GM18909 (cell line): Measurements from ENCODE around the gene FKBP9.
"Not testable (repeated sequence)": the region's sequence is repeated elsewhere in the genome, so short reads cannot be mapped to it uniquely, and the experiment has no call there.

Source experiments
- ATAC-seq: cut with Tn5 transposase; IDR thresholded peaks from one replicate; pipeline ENCODE4 v1.9.1; 2021; ENCODE audit warnings: mild to moderate bottlenecking; ENCODE audit not compliant: unreplicated experiment, poor library complexity

Gene FKBP9

DNA sequence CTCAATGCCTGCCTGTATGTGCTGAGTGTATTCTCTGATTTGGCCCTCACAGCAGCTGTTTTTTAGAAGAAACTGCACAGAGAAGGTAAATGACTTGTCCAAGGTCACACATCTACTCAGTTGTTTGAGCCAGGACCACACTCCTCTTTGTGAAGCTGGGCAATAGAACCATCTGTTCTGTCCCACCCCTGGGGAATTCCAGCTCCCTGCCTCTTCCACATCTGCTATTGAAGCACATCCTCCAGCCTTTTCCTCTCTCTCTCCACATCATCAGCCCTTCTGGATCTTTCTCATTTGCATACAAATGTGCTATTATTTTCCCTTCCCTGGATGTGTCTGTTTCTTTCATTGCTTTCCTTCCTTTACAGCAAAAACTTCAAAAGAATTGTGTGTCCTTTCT lies 45.9 kb downstream of the FKBP9 start:
- not testable (repeated sequence) for ATAC-seq

DNA sequence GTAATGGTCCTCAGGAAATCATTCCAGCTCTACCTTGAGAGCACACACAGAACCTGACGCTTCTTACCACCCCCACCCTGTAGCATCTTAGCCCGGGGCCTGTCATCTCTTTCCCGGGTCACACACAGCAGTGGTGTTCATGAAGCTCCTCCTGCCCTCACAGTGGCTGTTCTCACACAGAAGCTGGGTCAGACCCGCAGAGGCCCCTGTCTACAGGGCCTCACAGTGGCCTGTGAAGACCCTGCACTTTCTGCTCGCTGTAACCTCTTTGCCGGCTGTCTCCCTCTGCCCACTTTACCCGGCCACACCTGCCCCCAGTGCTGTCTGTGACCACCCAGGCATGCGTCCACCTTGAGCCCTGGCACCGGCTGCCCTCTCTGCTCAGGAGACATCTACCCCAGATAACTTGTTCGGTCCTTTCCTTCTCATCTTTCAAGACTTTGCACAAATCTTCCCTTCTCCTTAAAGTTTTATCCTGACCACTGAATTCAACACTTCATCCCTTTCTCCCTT lies 46.9 kb downstream of the FKBP9 start:
- not testable (repeated sequence) for ATAC-seq

DNA sequence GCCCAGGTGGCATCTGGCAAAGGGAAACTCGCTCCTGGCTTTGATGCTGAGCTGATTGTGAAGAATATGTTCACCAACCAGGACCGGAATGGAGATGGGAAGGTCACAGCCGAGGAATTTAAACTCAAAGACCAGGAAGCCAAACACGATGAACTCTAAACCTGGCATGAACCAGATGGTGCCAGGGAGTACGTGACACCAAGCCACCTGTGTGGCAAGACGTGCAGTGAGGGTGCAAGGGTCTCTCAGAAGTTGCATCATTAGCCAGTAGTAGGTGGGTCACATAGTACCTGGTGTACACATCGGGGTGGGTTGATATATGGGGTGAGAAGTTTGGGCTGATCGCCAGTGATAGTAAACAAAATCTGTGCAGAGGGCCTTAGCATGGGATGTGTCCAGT lies 48.0 kb downstream of the FKBP9 start:
- not testable (repeated sequence) for ATAC-seq

DNA sequence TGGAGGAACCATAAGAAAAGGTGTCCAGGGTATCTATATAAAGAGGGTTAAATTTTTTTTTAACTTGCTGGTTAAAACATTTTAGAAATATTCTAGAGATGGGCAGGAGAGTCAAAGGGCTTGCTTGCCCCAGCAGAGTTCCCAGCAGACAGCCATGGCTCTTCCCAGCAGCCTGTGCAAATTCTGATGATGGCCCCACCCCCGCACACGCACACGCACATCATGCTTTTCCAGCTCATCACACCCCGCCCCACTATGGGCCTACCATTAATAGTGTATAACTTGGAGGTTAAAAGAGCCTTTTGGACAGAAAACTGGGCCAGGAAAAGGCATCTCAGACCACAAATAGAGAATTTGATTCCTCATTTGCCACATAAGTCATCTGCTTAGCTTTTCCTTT lies 48.5 kb downstream of the FKBP9 start:
- ATAC-seq, result not testable (repeated sequence)

DNA sequence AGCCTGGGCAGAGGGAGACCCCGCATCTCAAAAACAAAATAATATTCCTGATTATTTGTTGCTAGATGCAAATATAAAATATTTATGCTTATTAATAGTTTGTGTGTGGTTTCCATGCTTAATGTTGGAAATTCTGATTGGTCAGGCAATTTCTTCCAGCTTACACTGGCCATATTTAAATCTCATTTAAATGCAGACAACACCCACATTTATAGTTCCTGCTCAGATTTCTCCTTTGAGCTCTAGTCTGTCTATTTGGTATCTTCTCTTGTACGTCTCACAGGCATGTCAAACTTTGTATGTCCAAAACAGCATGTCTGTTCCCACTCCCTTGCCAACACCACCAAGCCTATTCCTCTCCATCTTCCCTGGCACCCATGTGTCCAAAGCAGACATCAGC lies 52.5 kb downstream of the FKBP9 start:
- ATAC-seq, result no peak

DNA sequence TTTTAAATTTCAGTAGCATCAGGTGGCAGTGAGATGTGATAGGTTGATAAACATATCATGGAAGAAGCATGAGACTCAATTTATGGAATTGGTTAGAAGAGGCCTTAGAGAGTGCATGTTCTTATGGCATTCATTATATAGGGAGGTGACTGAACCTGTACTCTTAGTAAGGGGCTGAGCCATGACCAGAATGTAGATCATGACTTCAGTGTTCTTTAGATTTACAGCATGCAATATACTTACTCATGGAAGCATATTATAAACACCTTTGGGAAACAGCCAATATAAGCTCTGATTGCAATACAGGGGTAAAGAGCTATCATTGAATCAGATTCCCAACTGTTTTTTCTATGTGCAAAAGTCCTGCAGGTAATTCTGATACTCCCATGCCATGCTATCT lies 55.1 kb downstream of the FKBP9 start:
- ATAC-seq, result no peak

DNA sequence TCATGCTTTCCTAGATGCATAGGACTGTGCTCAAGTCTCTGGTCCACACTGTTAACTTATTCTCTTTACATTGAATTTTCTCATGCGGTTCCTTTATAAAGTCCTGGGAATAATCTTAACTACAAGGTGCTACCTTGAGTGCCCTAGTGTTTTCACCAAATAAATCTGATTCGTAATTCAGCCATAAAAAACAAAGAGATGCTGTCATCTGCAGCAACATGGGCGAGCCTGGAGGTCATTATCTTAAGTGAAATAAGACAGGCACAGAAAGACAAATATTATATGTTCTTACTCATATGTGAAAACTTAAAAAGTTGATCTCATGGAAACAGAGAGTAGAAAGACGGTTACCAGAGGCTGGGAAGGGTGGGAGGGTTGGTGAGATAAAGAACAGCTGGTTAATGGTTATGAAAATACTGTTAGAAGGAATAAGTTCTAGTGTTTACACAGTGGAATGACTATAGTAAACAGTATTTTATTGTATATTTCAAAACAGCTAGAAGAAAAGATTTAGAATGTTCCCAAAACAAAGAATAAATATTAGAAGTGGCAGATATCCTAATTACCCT lies 67.0 kb downstream of the FKBP9 start:
- no peak for ATAC-seq

DNA sequence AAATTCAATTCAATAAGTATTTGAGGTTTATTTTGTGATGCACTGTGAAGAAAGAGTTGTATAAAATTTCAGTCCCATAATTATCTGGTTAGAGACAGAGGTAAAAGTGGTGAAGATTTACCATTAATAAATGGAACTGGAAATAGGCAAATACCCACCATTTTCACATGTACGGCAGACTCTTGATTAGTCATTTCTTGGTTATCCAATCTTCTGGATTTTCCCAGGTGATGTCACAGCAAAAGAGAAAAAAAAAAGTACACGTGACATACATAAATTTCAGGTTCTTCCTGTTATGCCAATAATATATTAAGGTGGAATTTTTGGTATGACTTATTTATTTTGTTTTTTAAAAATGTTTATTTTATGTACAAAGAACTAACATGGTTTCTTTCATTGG lies 78.5 kb downstream of the FKBP9 start:
- ATAC-seq, result no peak

DNA sequence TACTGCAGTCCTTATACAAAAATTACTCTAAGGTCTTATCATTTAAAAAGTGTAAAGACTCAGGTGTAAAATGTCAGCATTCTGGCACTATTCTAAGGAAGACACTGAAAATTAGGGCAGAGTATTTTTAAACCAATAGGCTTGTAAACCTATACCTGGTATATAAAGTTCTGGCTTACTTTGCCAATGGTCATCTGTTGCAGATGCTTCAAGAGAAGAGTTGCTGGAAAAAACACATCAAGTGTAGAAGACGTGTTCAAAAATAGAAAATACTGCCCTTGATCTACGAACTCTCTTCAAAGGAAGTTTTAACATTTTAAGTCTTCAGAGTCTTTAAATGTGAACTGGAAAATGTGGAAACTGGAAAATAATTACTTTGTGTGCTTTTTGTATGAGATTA lies 81.4 kb downstream of the FKBP9 start:
- no peak for ATAC-seq

DNA sequence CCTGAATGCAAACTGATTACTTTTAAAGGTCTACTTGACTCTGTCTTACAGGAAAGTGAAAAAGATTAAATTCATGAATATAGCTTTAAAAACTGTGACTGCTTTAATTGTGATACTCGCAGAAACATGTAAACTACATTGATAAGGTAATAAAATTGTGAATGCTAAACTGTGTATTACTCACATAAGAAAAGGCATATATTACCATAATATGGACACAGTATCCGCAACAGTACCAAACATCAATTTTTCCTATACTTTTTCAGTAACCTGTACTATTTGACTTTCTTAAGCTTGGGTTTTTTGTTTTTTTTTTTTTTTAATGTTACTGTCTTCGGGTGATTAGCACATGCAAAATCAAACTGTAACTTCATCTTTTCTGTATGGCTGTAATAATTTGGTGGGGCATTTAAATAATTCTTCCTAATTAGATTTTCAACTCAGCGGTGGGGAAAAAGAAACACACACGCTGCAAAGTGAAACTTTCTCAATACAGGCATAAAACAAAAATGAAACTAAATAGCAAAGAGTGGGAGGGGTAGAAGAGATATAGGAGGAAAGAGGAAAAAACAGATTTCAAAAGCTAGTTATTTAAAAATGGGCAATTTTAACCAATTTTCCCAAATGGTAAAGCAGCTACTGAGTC lies 82.1 kb downstream of the FKBP9 start:
- peak; percentile 41 for ATAC-seq

DNA sequence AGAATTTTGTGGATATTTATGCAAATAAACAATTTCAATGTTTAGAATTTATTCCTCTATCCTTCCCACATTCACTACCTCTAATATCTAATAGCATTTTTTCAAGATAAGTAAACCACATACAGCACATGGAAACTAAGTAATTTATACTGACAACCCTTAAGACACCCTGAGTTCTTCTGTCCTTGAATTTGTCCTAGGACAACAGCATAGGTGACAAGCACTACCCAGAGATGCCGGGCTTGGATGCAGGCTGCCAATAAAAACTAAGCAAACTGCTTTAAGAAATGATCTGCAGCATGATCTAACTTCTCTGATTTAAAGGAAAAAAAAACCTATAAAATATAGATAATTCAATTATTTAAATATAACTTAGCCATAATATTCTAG lies 82.7 kb downstream of the FKBP9 start:
- no peak for ATAC-seq

DNA sequence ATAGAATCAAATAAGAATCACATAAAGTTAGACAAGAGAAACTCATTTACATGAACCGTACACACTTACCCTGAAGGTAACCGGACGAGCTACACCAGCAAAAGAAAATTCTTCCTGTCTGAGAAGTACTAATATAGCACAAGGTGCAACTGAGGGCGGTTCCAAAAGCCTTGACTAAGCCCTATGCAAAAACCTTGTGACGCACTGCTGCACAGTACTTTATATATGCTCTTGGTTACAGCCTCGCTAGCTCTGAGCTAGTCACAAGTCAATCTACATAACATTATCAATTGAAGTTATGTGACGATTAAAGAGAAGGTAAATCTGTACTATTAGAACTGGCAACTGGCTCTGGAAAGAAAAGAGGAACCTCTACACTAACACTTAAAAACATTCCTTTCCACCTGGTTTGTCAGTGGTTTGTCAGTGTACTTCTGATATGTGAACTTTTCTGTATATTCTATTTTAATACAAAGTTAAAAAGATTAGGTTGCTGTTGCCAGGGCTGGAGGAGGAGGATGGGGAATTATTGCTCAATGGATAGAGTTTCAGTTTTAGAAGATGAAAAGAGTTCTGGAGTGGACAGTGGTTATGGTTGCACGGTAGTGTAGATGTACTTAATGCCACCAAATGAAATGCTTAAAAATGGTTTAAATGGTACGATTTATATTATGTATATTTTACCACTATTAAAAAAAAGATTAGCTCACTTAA lies 83.7 kb downstream of the FKBP9 start:
- ATAC-seq, result peak; percentile 96

DNA sequence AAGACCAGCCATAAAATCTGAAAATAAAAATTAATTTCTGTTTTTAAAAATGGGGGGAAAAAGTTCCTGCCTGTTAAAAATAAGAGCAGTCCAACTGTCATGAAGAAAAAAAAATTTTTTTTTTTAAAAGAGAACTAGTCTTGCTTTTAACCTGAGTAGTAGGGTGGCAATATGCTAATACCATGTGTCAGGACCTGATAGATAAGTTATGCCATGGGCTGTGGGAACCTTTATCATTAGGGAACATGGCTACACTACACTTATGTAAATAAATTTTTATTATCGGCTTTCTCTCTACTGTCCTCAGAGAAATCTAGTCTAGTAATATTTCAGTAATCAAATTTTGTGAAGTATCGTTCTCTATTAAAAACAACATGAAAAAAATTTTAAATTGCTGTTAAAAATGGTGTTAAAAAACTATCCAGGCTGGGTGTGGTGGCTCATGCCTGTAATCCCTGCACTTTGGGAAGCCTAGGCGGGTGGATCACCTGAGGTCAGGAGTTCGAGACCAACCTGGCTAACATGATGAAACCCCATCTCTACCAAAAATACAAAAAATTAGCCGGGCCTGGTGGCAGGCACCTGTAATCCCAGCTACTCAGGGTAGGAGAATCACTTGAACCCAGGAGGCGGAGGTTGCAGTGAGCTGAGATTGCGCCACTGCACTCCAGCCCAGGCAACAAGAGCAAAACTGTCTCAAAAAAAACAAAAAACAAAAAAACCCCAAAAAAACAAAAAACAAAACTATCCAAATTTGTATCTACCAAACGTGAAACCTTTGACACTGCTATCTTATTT lies 84.6 kb downstream of the FKBP9 start:
- ATAC-seq, result no peak

DNA sequence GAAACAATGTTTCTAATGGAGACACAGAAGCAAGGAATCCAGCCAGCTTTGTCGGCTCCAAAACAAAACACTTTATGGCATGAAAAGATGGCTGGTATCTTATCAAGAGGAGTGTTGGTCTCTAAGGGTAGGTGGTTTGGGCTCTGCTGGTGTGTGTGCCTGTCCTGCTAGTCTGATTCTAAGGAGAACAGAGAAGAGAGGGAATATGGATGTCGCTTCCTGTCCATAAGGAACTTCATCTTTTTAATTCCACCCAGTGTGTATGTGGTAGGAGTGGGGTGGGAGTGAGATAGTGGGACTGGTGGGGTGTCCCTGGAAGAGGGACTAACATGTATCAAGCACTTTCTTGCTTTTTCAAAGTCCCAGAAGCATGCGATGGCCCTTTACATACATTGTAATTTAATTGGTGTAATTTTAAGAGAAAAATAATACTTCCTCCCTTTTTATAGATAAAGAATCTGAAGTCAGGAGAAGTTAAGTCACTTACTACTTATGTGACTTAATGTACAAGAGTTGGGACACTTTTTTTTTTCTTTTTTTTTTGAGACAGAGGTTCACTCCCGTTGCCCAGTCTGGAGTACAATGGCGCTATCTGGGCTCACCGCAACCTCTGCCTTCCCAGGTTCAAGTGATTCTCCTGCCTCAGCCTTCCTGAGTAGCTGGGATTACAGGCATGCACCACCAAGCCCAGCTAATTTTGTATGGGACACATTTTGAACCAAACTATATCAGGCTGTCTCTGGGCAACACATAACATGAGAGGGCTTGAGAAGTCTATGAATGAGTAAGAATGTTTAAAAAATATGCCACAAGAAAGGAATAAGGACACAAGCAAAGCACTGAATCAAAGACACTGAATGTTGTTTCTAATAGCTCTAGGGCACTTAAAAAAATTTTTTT lies 86.5 kb downstream of the FKBP9 start:
- no peak for ATAC-seq

DNA sequence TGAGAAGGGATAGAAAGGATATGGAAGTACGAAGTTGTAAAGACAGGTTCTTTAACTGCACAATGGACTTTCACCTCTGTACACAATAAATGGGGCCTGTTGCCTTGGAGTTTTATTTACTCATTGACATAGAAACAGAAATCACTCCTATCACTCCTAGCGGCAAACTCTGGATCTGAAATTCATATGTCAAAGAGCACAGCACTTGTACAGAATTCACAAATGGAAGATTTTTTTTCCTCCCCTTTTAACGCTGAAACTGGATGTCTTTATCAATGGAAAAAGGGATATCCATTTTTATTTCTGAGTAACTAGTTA lies 87.1 kb downstream of the FKBP9 start:
- ATAC-seq, result no peak

DNA sequence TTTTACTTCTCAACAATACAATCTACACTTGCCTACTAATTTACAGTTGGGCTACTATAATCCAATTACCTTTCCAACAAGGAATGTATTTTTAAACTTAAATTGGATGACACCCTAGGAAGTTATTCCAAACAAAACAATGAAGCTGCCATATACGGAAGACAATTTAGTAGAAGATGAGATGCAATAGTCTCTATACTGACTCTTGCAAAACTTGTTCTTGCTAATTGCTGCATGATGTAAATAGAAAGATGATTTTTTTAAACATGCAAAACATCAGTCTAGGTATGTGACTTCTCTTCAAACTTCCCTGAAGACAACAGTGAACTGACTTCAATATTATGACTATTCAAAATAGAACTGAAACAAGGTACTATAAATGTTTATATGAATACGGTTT lies 87.7 kb downstream of the FKBP9 start:
- no peak for ATAC-seq

DNA sequence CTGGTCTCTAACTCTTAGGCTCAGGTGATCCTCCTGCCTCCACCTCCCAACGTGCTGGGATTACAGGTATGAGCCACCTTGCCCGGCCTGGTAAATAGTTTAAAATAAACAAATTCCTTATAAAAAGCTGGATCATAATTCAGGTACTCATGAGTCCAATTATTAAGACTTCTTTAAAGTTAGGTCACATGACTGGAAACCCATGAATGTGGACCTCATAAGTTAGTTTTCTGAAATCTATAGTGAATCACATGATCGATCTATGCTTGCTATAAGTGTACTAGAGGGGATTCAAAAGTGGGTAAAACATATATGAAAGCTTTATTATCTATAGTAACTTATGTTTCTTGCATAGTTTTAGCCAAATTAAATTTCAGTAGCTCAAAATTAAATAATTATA lies 91.0 kb downstream of the FKBP9 start:
- no peak for ATAC-seq

DNA sequence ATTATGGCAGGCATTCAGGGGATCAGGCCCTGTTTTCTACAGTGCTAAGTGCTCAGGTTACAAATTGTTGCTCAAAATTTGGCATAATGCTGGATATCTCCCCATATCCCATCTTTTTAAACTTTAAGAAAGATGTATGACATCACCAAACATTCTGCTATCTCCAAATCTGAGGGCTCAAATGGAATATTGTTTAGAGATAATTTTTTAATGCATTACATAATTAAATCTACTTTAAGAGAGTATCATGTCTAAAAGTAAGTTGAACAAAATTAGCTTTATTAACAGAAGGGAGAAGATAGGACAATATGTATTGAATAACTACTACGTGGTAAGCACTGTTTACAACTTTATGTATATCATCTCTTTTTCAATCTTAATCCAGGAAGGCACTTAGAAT lies 91.5 kb downstream of the FKBP9 start:
- ATAC-seq, result no peak

DNA sequence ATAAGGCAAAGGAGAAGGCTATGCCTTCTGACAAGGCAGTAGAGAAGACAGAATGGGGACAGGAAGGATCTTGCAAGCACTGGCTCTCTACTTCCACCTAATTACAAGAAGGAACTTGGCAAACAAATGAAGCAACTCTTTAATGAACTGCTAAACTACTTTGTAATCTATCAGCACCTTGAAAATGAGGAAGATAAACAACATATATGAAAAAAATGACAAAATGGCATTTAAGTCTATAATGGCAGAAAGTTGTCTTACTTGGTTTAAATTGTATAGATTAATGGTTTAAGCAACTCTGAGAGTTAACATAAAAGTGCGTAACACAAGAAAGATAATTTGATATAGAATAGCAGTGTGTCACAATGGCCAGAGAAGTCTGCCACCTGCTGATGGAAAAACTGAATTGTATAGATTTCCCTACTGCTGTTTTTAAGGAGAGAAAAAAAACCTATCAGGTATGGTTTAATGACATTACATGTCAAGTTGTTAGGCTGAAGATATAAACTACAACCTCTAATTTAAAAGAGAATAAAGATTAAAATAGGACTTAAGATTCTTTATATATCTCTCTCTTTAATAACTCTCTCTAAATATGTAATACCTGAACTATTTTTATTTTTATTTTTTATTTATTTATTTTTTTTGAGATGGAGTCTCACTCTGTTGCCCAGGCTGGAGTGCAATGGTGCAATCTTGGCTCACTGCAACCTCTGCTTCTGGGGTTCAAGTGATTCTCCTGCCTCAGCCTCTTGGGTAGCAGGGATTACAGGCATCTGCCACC lies 93.5 kb downstream of the FKBP9 start:
- peak; percentile 56 for ATAC-seq
